Heart left ventricle (tissue), 16 donors: Measurements from ENCODE around the gene FOLR3. TPM values are rescaled to one million over a fixed set of nuclear protein-coding genes. Genes with fewer than 3 reads are reported as not detected.
"Not testable (repeated sequence)": the region's sequence is repeated elsewhere in the genome, so short reads cannot be mapped to it uniquely, and the experiment has no call there.

Experiments used
- ATAC-seq, 4 donors: fragments of 200-7000 bp; cut with Tn5 transposase; one replicate each; pipeline ENCODE4 v1.9.1; 2020 to 2022; ENCODE audit warnings: moderate library complexity in 4 of 4, mild to moderate bottlenecking in 3 of 4, moderate number of reproducible peaks in 1 of 4
- DNase-seq, 5 donors: peaks; one replicate each; pipeline ENCODE4 v3.0.0-alpha.2; 2020
- H3K27ac ChIP-seq, 12 donors: fragments of 200-600 bp; sonication (generic) in 4 of 12; one replicate each; pipeline versions ENCODE4 v1.5.0 to v1.8.0; 2016 to 2022; ENCODE audit warnings: mild to moderate bottlenecking in 2 of 12
- H3K27me3 ChIP-seq, 9 donors: fragments of 200-600 bp; sonication (generic) in 2 of 9; one replicate each; pipeline versions ENCODE4 v1.5.1 to v1.8.0; 2016 to 2022; ENCODE audit warnings: mild to moderate bottlenecking in 3 of 9
- H3K36me3 ChIP-seq, 9 donors: fragments of 200-600 bp; sonication (generic) in 2 of 9; one replicate each; pipeline versions ENCODE4 v1.5.0 to v1.8.0; 2018 to 2022; ENCODE audit warnings: mild to moderate bottlenecking in 2 of 9
- H3K4me1 ChIP-seq, 12 donors: fragments of 200-600 bp; sonication (generic) in 4 of 12; one replicate each; pipeline versions ENCODE4 v1.5.0 to v1.8.0; 2016 to 2022; ENCODE audit warnings: mild to moderate bottlenecking in 3 of 12
- H3K4me3 ChIP-seq, 12 donors: fragments of 200-600 bp; sonication (generic) in 4 of 12; one replicate each; pipeline versions ENCODE4 v1.5.0 to v1.8.0; 2017 to 2022; ENCODE audit warnings: mild to moderate bottlenecking in 9 of 12, moderate library complexity in 4 of 12
- H3K9me3 ChIP-seq, 12 donors: fragments of 200-600 bp; sonication (generic) in 4 of 12; one replicate each; pipeline versions ENCODE4 v1.5.0 to v1.8.0; 2016 to 2022; ENCODE audit warnings: mild to moderate bottlenecking in 1 of 12
- POLR2A ChIP-seq, 2 donors: fragments of 450-650 bp; IDR thresholded peaks; one replicate each; pipeline ENCODE4 v1.6.1; 2017; ENCODE audit warnings: antibody characterized with exemption in 2 of 2, mild to moderate bottlenecking in 2 of 2, moderate library complexity in 2 of 2
- WGBS, 4 donors: extraction: QIAGEN DNeasy Blood & Tissue Kit in 2 of 4; methylation state at CpG; one replicate each; pipeline versions ENCODE4 v1.1.5 to v1.1.7; 2013 to 2018; 5-methylcytosine and 5-hydroxymethylcytosine counted together
- intact Hi-C, 10 donors: fragments of 100-400 bp; cut with DNase I; formaldehyde crosslinking; loops; one replicate each; pipeline versions ENCODE4 v1.11.1 to v1.14.2; 2022
- polyA plus RNA-seq, 2 donors: library from polyadenylated mRNA; stranded (reverse); fragments of 200-250 nt; gene quantifications; one replicate each; pipeline ENCODE4 v1.2.3, GENCODE V29; 2013
- total RNA-seq, 9 donors: library from RNA; depleted of rRNA in 2 of 9; stranded (reverse); fragments of >200 nt in 2 of 9; fragmentation: NEBNext Ultra II Directional in 3 of 9; extraction: Animal tissue kit (Norgen Biotek cat#: 25700) in 3 of 9; gene quantifications; one replicate each; pipeline versions ENCODE4 v1.1.0 to v1.2.4, GENCODE V29; 2016 to 2023
- TF ChIP-seq, protein P1 (sequence below), 12 donors: fragments of 200-600 bp; sonication (generic) in 4 of 12; IDR thresholded peaks; one replicate each; pipeline versions ENCODE4 v1.5.0 to v1.8.0; 2018 to 2022; ENCODE audit warnings: antibody characterized with exemption in 12 of 12, mild to moderate bottlenecking in 5 of 12
- donor health status: ischemic (EF 13 %, LVEDD 7.1; RV severe dilation, severe dysfunction).
- donor health status: healthy with polysubstance abuse.
- donor health status: DM: no; HTN: yes; CAD: no.
- donor health status: DM: no; HTN: no; CAD: no.
- donor health status: ischemic (EF 25% LVEDD 6.9; RV normal size, moderate dysfunction).
- donor health status: ischemic (EF 25% LVEDD 5.7; RV mildly dilated, moderate dysfunction).
- donor health status: healthy.
- donor health status: DM: yes; HTN: yes; CAD: no.
- donor health status: ischemic (EF 35%, LVEDD 5.7; RV mildly dilated, moderate dysfunction).
- donor health status: nonischemic (EF 11% LVEDD 7.7; RV severe dilation, severe dysfunction).
- donor health status: DM: yes; HTN: yes; CAD: no.
- donor health status: PGD.
- donor health status: ischemic (EF 29% LVEDD 5.4; RV normal size, mild dysfunction).
- donor health status: nonischemic (EF 23%, LVEDD 6.1; RV moderate dilation, normal function).

The FOLR3 gene
- total and polyA plus RNA-seq, 11 donors, result 0.43 to 1.1 (median 0.85) TPM; not detected in 7

DNA sequence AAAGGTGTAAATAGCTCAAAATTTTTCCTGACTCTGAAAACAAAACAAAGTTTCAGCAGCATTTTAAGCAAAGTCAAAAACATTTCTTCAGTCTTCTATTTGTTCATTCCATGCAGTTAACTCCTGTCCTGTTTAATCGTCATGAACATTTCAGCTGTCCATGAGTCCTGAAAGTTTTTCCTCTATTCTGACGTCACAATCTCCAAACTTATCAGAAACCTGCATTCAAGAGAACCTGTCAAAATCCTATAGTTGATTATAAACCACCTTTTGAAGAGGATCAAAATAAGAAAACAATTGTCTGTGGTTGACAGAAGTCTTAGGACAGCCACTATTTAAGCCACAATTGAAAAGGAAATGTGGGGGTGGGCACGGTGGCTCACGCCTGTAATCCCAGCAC lies 15.4 kb downstream of the FOLR3 start:
- ATAC-seq (no peak), DNase-seq (no peak)
- H3K27me3 ChIP-seq, result peaks cover 0 to 6% (median 0%) of the 10 kb centered on the region in 9 donors
- H3K4me1 ChIP-seq, result no peaks in the 10 kb centered on the region
- WGBS, 4 donors, result 65 to 77% (median 70%) methylated on average over 4 of the region's 4 CpGs
- H3K9me3 ChIP-seq, result no peaks in the 10 kb centered on the region
- TF ChIP-seq POLR2A (IDR thresholded peaks at IDR 0.05), result no peak
- TF ChIP-seq, protein P1, sequence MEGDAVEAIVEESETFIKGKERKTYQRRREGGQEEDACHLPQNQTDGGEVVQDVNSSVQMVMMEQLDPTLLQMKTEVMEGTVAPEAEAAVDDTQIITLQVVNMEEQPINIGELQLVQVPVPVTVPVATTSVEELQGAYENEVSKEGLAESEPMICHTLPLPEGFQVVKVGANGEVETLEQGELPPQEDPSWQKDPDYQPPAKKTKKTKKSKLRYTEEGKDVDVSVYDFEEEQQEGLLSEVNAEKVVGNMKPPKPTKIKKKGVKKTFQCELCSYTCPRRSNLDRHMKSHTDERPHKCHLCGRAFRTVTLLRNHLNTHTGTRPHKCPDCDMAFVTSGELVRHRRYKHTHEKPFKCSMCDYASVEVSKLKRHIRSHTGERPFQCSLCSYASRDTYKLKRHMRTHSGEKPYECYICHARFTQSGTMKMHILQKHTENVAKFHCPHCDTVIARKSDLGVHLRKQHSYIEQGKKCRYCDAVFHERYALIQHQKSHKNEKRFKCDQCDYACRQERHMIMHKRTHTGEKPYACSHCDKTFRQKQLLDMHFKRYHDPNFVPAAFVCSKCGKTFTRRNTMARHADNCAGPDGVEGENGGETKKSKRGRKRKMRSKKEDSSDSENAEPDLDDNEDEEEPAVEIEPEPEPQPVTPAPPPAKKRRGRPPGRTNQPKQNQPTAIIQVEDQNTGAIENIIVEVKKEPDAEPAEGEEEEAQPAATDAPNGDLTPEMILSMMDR (IDR thresholded peaks at IDR 0.05), result no peak
- H3K36me3 ChIP-seq, result no peaks in the 10 kb centered on the region
- no peak overlapping the region for H3K27ac ChIP-seq
- no peak overlapping the region for H3K4me3 ChIP-seq
- intact Hi-C loops, result no loop called here

DNA sequence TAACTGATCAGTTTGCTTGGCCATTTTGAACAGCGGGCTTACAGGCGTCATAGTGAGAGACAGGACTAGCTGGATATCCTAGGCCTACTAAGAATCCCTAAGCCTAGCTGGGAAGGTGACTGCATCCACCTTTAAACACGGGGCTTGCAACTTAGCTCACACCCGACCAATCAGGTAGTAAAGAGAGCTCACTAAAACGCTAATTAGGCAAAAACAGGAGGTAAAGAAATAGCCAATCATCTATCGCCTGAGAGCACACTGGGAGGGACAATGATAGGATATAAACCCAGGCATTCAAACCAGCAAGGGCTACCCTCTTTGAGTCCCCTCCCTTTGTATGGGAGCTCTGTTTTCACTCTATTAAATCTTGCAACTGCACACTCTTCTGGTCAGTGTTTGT lies 18.3 kb downstream of the FOLR3 start:
- ATAC-seq, H3K27me3 ChIP-seq, H3K9me3 ChIP-seq, H3K4me3 ChIP-seq, H3K27ac ChIP-seq, DNase-seq, H3K36me3 ChIP-seq, H3K4me1 ChIP-seq, intact Hi-C loops: not testable (repeated sequence)
- WGBS, 4 donors, result 74 to 85% (median 83%) methylated on average over 6 of the region's 6 CpGs

DNA sequence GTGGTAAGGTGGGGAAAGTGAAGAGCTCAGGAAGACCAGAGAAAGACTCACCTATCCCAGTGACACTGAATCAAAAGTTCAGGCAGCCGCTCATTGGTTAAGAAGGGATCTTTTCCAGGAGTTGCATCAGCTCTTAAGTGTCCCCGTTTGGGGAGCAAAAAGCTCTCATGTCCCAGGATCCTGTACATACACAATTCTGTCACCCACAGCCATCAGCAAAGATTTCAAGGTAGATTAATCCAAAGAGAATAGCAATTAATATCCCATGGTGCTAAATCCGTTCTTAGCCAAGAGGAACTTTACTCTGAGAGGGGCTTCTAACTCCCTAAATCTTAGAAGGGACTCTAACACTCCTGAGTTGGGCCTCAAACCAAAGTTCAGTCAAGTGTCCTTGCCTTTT lies 19.3 kb downstream of the FOLR3 start:
- no peak for TF ChIP-seq POLR2A (IDR thresholded peaks at IDR 0.05)
- TF ChIP-seq, protein P1 (IDR thresholded peaks at IDR 0.05), result no peak
- no peaks in the 10 kb centered on the region for H3K36me3 ChIP-seq
- H3K4me1 ChIP-seq, result no peaks in the 10 kb centered on the region
- H3K9me3 ChIP-seq, result no peaks in the 10 kb centered on the region
- intact Hi-C loops, result no loop called here
- H3K27ac ChIP-seq, result no peak overlapping the region
- H3K4me3 ChIP-seq, result no peak overlapping the region
- 80 to 88% (median 87%) methylated on average over 3 of the region's 3 CpGs for WGBS, 4 donors
- DNase-seq, result no peak
- ATAC-seq, result no peak
- H3K27me3 ChIP-seq, result peaks cover 0 to 9% (median 0%) of the 10 kb centered on the region in 9 donors

DNA sequence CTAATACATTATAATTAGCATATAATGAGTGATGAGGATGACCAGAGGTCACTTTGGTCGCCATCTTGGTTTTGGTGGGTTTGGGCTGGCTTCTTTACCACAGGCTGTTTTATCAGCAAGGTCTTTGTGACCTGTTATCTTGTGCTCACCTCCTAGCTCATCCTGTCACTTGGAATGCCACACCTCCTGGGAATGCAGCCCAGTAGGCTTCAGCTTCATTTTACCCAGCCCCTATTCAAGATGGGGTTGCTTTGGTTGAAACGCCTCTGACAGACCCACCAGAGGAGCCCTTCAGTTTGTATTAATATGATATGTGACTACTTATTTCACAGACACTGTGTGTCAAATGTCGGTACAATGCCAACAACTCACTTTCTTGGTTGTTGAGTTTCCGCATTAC lies 20.2 kb downstream of the FOLR3 start:
- no peak for ATAC-seq
- TF ChIP-seq, protein P1 (IDR thresholded peaks at IDR 0.05), result no peak
- no peak for TF ChIP-seq POLR2A (IDR thresholded peaks at IDR 0.05)
- Histone ChIP-seq H3K4me3 (no peak overlapping the region), H3K36me3 (no peaks in the 10 kb centered on the region), H3K4me1 (no peaks in the 10 kb centered on the region), H3K27me3 (peaks cover 0 to 15% (median 0%) of the 10 kb centered on the region in 9 donors), H3K9me3 (no peaks in the 10 kb centered on the region), H3K27ac (no peak overlapping the region)
- DNase-seq, result no peak
- intact Hi-C loops, result no loop called here
- 74 to 88% (median 86%) methylated on average over 4 of the region's 4 CpGs for WGBS, 4 donors

DNA sequence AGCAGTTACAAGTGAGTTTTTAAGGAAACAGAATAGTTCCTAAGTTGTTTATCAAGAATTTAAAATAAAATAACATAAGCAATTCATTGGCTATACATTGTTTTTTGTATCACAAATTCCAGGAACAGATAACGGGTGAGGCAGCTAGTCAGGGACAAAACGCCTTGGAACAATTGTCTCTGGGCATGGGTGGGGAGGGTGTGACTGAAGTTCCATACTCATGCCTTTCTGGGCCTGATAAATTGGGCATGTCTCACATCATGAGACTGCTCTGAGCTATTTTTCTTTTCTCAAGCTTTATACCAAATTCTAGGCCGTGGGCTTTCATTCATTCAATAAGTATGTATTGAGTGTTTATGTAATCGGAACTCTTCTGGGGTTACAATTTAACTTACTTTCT lies 21.6 kb downstream of the FOLR3 start:
- ATAC-seq, result no peak

More for the DNA sequence above, 21.6 kb downstream of the FOLR3 start:
- H3K27ac ChIP-seq, result no peak overlapping the region
- no peaks in the 10 kb centered on the region for H3K4me1 ChIP-seq
- H3K36me3 ChIP-seq, result no peaks in the 10 kb centered on the region
- TF ChIP-seq, protein P1 (IDR thresholded peaks at IDR 0.05), result no peak
- no peak for TF ChIP-seq POLR2A (IDR thresholded peaks at IDR 0.05)
- H3K27me3 ChIP-seq, result peaks cover 0 to 17% (median 0%) of the 10 kb centered on the region in 9 donors
- 76 to 81% (median 77%) methylated on average over 4 of the region's 4 CpGs for WGBS, 4 donors
- no peak for DNase-seq
- H3K9me3 ChIP-seq, result no peaks in the 10 kb centered on the region
- intact Hi-C loops, result no loop called here
- no peak overlapping the region for H3K4me3 ChIP-seq
